Fibroblast of lung (primary cell): Measurements from ENCODE around the gene CLIC3. TPM values are rescaled to one million over a fixed set of nuclear protein-coding genes. Genes with fewer than 3 reads are reported as not detected.

Source experiments
- DNase-seq, 2 donors: peaks; one replicate each; pipeline versions ENCODE4 v3.0.0 to v3.0.0-alpha.2; 2010; ENCODE audit warnings: low read depth in 2 of 2
- H2AFZ ChIP-seq: 2 replicates; pipeline ENCODE4 v1.5.1; 2012; ENCODE audit warnings: low read length, control low read depth, inconsistent platforms
- H3K27ac ChIP-seq: 2 replicates; pipeline ENCODE4 v1.5.1; 2011; ENCODE audit warnings: low read length, control low read depth; ENCODE audit not compliant: insufficient read depth
- H3K27me3 ChIP-seq: 2 replicates; pipeline ENCODE4 v1.5.1; 2011; ENCODE audit warnings: mild to moderate bottlenecking, low read length; ENCODE audit not compliant: control insufficient read depth, insufficient read depth
- H3K36me3 ChIP-seq: 2 replicates; pipeline ENCODE4 v1.5.1; 2011; ENCODE audit warnings: low read length; ENCODE audit not compliant: control insufficient read depth, insufficient read depth
- H3K4me1 ChIP-seq: 2 replicates; pipeline ENCODE4 v1.5.1; 2011; ENCODE audit warnings: low read length; ENCODE audit not compliant: control insufficient read depth, insufficient read depth; ENCODE audit errors: extremely low read depth
- H3K4me2 ChIP-seq: 2 replicates; pipeline ENCODE4 v1.5.1; 2011; ENCODE audit warnings: low read length, control low read depth; ENCODE audit not compliant: insufficient read depth; ENCODE audit errors: extremely low read depth
- H3K4me3 ChIP-seq, 4 experiments: fragments of 200-600 bp in 1 of 4; sonication (generic) in 1 of 4; replicated peaks in 1 of 4; 2 replicates each; pipeline ENCODE4 v1.5.1; 2011 to 2016; ENCODE audit warnings: low read length in 4 of 4, low read depth in 3 of 4, mild to moderate bottlenecking in 3 of 4, control low read depth in 2 of 4, inconsistent platforms in 1 of 4, mixed read lengths in 1 of 4; ENCODE audit not compliant: insufficient read depth in 1 of 4; ENCODE audit errors: control extremely low read depth in 1 of 4
- H3K79me2 ChIP-seq: 2 replicates; pipeline ENCODE4 v1.5.1; 2012; ENCODE audit warnings: mild to moderate bottlenecking, low read length, inconsistent platforms; ENCODE audit not compliant: control insufficient read depth, insufficient read depth
- H3K9ac ChIP-seq: 2 replicates; pipeline ENCODE4 v1.5.1; 2011; ENCODE audit warnings: mild to moderate bottlenecking, low read length, control low read depth; ENCODE audit not compliant: insufficient read depth
- H3K9me3 ChIP-seq: 2 replicates; pipeline ENCODE4 v1.5.1; 2012; ENCODE audit warnings: low read depth, low read length; ENCODE audit not compliant: control insufficient read depth, insufficient read depth
- H4K20me1 ChIP-seq: 2 replicates; pipeline ENCODE4 v1.5.1; 2011; ENCODE audit warnings: low read length; ENCODE audit not compliant: control insufficient read depth, insufficient read depth; ENCODE audit errors: extremely low read depth
- EZH2 ChIP-seq: IDR thresholded peaks from 2 replicates; pipeline ENCODE4 v1.5.1; 2012; ENCODE audit warnings: low read length, control low read depth, mild to moderate bottlenecking; ENCODE audit errors: missing control alignments
- polyA plus RNA-seq, 2 donors: library from polyadenylated mRNA; depleted of rRNA in 1 of 2; stranded (reverse) in 1 of 2; unstranded in 1 of 2; fragments of >200 nt; gene quantifications; 2 replicates each; pipeline ENCODE4 v1.2.1, GENCODE V29; 2011 to 2012; ENCODE audit warnings: missing spikeins in 1 of 2
- total RNA-seq: library from RNA; depleted of rRNA; stranded (reverse); fragments of >200 nt; gene quantifications from 2 replicates; pipeline ENCODE4 v1.2.1, GENCODE V29; 2014
- TF ChIP-seq, protein P1 (sequence below), 2 donors: IDR thresholded peaks in 1 of 2; conservative IDR thresholded peaks in 1 of 2; 1 replicate in 1 of 2; 2 replicates in 1 of 2; pipeline ENCODE4 v1.5.1; 2011 to 2012; ENCODE audit warnings: low read length in 2 of 2, control low read depth in 1 of 2, inconsistent platforms in 1 of 2, low read depth in 1 of 2, mild to moderate bottlenecking in 1 of 2

The CLIC3 gene
- total and polyA plus RNA-seq, 2 donors (not counting 1 experiment from before 2014, with no cell fraction given), result 0.98 to 3.5 TPM

- H3K9ac ChIP-seq, result no peak overlapping the region
- no peaks in the 10 kb centered on the region for H3K9me3 ChIP-seq
- H2AFZ ChIP-seq, result no peak overlapping the region
- no peaks in the 10 kb centered on the region for H3K4me1 ChIP-seq
- no peaks in the 10 kb centered on the region for H3K36me3 ChIP-seq
- no peak overlapping the region for H3K27ac ChIP-seq
- no peak for TF ChIP-seq EZH2
- TF ChIP-seq, protein P1, sequence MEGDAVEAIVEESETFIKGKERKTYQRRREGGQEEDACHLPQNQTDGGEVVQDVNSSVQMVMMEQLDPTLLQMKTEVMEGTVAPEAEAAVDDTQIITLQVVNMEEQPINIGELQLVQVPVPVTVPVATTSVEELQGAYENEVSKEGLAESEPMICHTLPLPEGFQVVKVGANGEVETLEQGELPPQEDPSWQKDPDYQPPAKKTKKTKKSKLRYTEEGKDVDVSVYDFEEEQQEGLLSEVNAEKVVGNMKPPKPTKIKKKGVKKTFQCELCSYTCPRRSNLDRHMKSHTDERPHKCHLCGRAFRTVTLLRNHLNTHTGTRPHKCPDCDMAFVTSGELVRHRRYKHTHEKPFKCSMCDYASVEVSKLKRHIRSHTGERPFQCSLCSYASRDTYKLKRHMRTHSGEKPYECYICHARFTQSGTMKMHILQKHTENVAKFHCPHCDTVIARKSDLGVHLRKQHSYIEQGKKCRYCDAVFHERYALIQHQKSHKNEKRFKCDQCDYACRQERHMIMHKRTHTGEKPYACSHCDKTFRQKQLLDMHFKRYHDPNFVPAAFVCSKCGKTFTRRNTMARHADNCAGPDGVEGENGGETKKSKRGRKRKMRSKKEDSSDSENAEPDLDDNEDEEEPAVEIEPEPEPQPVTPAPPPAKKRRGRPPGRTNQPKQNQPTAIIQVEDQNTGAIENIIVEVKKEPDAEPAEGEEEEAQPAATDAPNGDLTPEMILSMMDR (conservative IDR thresholded peaks at IDR 0.05 in 1 of 2, IDR thresholded peaks at IDR 0.05 in 1 of 2; ENCODE audit: low read depth in 1 of 2, low read length in 2 of 2), result no peak
- no peaks in the 10 kb centered on the region for H4K20me1 ChIP-seq
- H3K4me3 ChIP-seq, result no peak overlapping the region
- no peaks in the 10 kb centered on the region for H3K79me2 ChIP-seq
- no peak overlapping the region for H3K4me2 ChIP-seq
- peaks cover 17% of the 10 kb centered on the region for H3K27me3 ChIP-seq
- DNase-seq, result no peak
Observed at GRCh38 chr9:136979769-136980587, 16.4 kb downstream of the CLIC3 start.

DNA sequence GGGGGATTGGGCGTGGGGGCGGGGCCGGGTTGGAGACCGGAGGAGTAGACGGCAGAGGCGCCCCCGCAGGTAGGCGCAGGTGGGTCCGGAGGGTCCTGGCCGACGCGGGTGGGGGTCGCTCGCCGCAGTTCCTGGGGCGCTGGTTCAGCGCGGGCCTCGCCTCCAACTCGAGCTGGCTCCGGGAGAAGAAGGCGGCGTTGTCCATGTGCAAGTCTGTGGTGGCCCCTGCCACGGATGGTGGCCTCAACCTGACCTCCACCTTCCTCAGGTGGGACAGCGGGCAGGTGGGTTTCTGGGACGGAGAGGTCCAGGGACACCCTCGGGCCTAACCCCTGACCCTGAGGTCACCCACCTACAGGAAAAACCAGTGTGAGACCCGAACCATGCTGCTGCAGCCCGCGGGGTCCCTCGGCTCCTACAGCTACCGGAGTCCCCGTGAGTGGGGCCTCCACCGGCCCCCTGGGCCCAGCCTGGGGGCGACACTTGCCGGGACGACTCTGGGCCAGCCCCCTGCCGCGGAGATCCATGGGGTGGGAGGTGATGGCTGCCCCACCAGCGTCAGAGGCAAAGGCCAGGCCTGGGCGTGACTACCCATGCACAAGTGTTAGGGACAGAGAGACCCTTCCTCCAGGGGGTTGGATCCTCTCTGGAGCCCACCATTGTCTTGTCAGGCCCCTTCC lies 17.4 kb downstream of the CLIC3 start:
- DNase-seq, result no peak
- Histone ChIP-seq H3K9me3 (no peaks in the 10 kb centered on the region), H2AFZ (no peak overlapping the region), H3K4me2 (no peak overlapping the region), H3K9ac (no peak overlapping the region), H3K4me1 (no peaks in the 10 kb centered on the region), H3K27ac (no peak overlapping the region), H3K36me3 (no peaks in the 10 kb centered on the region), H3K27me3 (peaks cover 9% of the 10 kb centered on the region), H3K79me2 (no peaks in the 10 kb centered on the region), H3K4me3 (peak overlapping the region in 1 of 4 experiments; percentile 27), H4K20me1 (no peaks in the 10 kb centered on the region)
- TF ChIP-seq, protein P1 (conservative IDR thresholded peaks at IDR 0.05 in 1 of 2, IDR thresholded peaks at IDR 0.05 in 1 of 2; ENCODE audit: low read depth in 1 of 2, low read length in 2 of 2), result no peak
- no peak for TF ChIP-seq EZH2

GRCh38 chr9:136978073-136978864 lies 18.1 kb downstream of the CLIC3 start:
- Histone ChIP-seq H3K9me3 (no peaks in the 10 kb centered on the region), H3K4me3 (peak overlapping the region; percentile 14 to 69 (median 40)), H3K4me2 (peak overlapping the region; percentile 85), H3K27ac (no peak overlapping the region), H3K9ac (peak overlapping the region; percentile 23), H3K79me2 (no peaks in the 10 kb centered on the region), H3K27me3 (peaks cover 4% of the 10 kb centered on the region), H3K4me1 (no peaks in the 10 kb centered on the region), H2AFZ (peak overlapping the region; percentile 60), H3K36me3 (no peaks in the 10 kb centered on the region), H4K20me1 (no peaks in the 10 kb centered on the region)
- TF ChIP-seq, protein P1 (conservative IDR thresholded peaks at IDR 0.05 in 1 of 2, IDR thresholded peaks at IDR 0.05 in 1 of 2; ENCODE audit: low read depth in 1 of 2, low read length in 2 of 2), result no peak
- DNase-seq, result peak; percentile 27 to 62
